ENCODE data around the gene ANXA4.

DNA sequence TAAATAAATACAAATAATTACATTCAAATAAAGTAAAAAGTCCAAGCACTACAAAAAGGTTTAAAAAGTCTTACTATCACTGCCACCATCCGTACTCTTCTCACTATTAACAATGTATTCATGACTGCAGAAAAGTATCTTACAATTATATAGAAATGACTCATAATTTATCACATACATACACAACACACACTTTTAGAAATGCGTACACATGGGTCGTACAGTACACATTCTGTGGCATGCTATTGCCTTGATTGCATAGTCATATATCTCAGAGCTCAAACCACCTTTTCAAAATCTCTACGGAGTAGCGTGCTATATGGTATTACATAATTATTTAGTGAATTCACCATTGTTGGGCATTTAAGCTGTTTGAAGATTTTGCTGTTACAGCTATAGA is 41.6 kb upstream of the ANXA4 start:
- TF ChIP-seq SUZ12 (IDR thresholded peaks at IDR 0.05) (no peak), BHLHE40 (IDR thresholded peaks at IDR 0.05; ENCODE audit: borderline replicate concordance) (no peak), ZNF384 (IDR thresholded peaks at IDR 0.05) (no peak), ARNT (IDR thresholded peaks at IDR 0.05) (no peak), SP1 (IDR thresholded peaks at IDR 0.05) (no peak), LEF1 (IDR thresholded peaks at IDR 0.05; ENCODE audit: borderline replicate concordance) (no peak), TARDBP (IDR thresholded peaks at IDR 0.05) (no peak), ELF4 (IDR thresholded peaks at IDR 0.05) (no peak), FOXA1 (IDR thresholded peaks at IDR 0.05) (no peak), FOXM1 (IDR thresholded peaks at IDR 0.05; ENCODE audit: borderline replicate concordance) (no peak), L3MBTL2 (conservative IDR thresholded peaks at IDR 0.05) (no peak), CTBP1 (IDR thresholded peaks at IDR 0.05; ENCODE audit: borderline replicate concordance) (no peak)
- TF ChIP-seq, protein P1, sequence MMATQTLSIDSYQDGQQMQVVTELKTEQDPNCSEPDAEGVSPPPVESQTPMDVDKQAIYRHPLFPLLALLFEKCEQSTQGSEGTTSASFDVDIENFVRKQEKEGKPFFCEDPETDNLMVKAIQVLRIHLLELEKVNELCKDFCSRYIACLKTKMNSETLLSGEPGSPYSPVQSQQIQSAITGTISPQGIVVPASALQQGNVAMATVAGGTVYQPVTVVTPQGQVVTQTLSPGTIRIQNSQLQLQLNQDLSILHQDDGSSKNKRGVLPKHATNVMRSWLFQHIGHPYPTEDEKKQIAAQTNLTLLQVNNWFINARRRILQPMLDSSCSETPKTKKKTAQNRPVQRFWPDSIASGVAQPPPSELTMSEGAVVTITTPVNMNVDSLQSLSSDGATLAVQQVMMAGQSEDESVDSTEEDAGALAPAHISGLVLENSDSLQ (IDR thresholded peaks at IDR 0.05): no peak

Data from HEK293T (cell line).